ENCODE measurements around the gene LRRC31.

The LRRC31 gene
- 0 reads per million in 3 experiments for total RNA-seq

GRCh38 chr3:169869484-169870220 is at the start of gene LRRC31:
LRRC31 (minus strand) TSS chr3:169869935; CDS start chr3:169869807, 128 bp downstream.
- no peak for DNase-seq

- no peak for DNase-seq
Measured at GRCh38 chr3:169914321-169914720, 44.6 kb upstream of the LRRC31 start.

- DNase-seq = no peak
Measured at GRCh38 chr3:169913323-169913722, 43.6 kb upstream of the LRRC31 start.

GRCh38 chr3:169911272-169911671 is 41.5 kb upstream of the LRRC31 start, which contains the start of gene SAMD7:
SAMD7 (plus strand) TSS chr3:169911572; CDS start chr3:169919499, 7,927 bp downstream.
- no peak for DNase-seq

- DNase-seq = no peak
Measured at GRCh38 chr3:169907944-169908343, 38.2 kb upstream of the LRRC31 start.

GRCh38 chr3:169907476-169907875 is 37.7 kb upstream of the LRRC31 start:
- DNase-seq = no peak

GRCh38 chr3:169905404-169905803 is 35.7 kb upstream of the LRRC31 start:
- no peak for DNase-seq

- no peak for DNase-seq
Measured at GRCh38 chr3:169901453-169901852, 31.7 kb upstream of the LRRC31 start.

- no peak for DNase-seq
Measured at GRCh38 chr3:169897284-169897683, 27.5 kb upstream of the LRRC31 start.

GRCh38 chr3:169895072-169895471 is 25.3 kb upstream of the LRRC31 start:
- DNase-seq = no peak

- DNase-seq = no peak
Measured at GRCh38 chr3:169894110-169894509, 24.4 kb upstream of the LRRC31 start.

- no peak for DNase-seq
Measured at GRCh38 chr3:169891886-169892285, 22.2 kb upstream of the LRRC31 start.

- no peak for DNase-seq
Measured at GRCh38 chr3:169886671-169887070, 16.9 kb upstream of the LRRC31 start.

GRCh38 chr3:169880576-169881250 is 11.0 kb upstream of the LRRC31 start:
- DNase-seq = no peak

GRCh38 chr3:169879845-169880575 is 10.3 kb upstream of the LRRC31 start:
- no peak for DNase-seq

GRCh38 chr3:169879013-169879557 is 9.3 kb upstream of the LRRC31 start:
- no peak for DNase-seq

- DNase-seq = peak; percentile 7
Measured at GRCh38 chr3:169871129-169871886, 1.6 kb upstream of the LRRC31 start.

GRCh38 chr3:169868369-169868768 is 1.4 kb downstream of the LRRC31 start:
- no peak for DNase-seq

GRCh38 chr3:169867584-169868210 is 2.0 kb downstream of the LRRC31 start:
- no peak for DNase-seq

- DNase-seq = no peak
Measured at GRCh38 chr3:169865176-169865767, 4.5 kb downstream of the LRRC31 start.

GRCh38 chr3:169864270-169864669 is 5.5 kb downstream of the LRRC31 start:
- no peak for DNase-seq

All from central memory CD4-positive, alpha-beta T cell (primary cell).